Head of caudate nucleus (tissue), 42 donors: ENCODE data around the gene TBL3.

ENCODE experiments used
- DNase-seq, 42 donors: peaks; one replicate each; pipeline versions ENCODE4 v3.0.0 to v3.0.0-alpha.2; 2020 to 2021; ENCODE audit warnings: mixed read lengths in 7 of 42
- intact Hi-C: fragments of 100-400 bp; cut with DNase I; formaldehyde crosslinking; loops from one replicate; pipeline ENCODE4 v1.15.0; 2022

Gene TBL3

DNA sequence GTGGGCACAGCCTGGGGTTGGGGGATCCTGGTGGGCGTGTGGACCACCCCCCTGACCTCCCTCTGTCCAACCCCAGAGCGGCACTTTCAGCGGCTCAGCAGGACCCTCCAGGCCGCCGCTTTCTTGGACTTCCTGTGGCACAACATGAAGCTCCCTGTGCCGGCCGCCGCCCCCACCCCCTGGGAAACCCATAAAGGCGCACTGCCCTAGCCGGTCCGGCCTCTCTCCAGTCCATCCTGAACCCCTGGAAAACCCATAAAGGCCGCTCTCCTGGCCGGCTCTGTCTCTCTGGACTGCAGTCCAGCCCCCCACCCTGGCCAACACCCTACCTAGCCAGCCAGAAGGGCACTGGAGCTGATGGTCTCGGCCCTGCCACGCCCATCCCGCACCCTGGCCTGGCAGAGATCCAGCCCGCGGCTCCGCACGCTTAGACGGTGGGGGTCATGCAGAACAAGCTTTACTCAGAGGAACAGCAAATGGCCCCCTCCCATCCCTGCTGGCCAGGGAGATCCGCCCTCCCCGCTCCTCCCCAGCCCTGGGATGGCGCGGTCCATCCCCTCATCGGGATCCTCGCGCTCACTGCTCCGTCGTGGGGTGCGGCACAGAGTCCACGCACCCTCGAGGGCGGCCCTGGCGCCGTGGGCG is 6.7 kb downstream of the TBL3 start:
- intact Hi-C loops = no loop called here
- DNase-seq = no peak

DNA sequence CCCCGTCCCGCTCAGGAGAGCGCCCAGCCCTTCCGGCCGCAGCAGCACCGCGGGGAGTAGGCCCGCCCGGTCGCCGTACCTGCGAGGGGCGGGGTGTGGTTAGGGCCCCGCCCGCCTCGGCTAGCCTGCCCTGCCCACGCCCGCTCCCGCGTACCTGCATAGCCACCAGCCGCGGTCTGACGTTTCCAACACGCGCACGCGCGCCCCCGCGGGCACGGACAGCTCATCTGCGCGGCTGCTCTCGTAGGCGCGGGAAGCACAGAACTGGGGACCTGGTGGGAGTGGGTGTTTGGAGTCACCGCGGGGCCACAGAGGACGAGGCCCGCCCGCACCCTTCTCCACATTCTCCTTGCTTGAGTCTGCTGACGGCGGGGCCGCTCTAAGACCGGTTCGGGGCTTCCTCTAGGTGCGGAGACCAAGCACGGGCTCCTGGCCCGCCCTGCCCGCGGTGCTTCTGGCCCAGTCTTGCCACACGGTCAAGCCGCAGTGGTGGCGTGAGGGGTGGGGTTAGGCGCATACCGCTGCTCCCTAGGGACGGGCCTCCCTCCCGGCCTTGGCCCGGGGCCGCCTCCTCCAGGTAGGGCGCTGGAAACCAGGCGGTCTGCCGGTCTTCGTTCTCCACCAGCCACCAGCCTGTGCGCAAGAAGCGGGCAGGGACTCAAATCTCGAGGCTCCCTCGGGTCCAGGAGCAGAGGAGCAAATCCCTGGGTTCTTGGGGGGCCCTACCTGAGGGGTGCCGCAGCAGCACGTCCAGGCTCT is 7.6 kb downstream of the TBL3 start:
- intact Hi-C loops = no loop called here
- peak in 36 of 42 donors; percentile 41 to 87 (median 69) for DNase-seq

DNA sequence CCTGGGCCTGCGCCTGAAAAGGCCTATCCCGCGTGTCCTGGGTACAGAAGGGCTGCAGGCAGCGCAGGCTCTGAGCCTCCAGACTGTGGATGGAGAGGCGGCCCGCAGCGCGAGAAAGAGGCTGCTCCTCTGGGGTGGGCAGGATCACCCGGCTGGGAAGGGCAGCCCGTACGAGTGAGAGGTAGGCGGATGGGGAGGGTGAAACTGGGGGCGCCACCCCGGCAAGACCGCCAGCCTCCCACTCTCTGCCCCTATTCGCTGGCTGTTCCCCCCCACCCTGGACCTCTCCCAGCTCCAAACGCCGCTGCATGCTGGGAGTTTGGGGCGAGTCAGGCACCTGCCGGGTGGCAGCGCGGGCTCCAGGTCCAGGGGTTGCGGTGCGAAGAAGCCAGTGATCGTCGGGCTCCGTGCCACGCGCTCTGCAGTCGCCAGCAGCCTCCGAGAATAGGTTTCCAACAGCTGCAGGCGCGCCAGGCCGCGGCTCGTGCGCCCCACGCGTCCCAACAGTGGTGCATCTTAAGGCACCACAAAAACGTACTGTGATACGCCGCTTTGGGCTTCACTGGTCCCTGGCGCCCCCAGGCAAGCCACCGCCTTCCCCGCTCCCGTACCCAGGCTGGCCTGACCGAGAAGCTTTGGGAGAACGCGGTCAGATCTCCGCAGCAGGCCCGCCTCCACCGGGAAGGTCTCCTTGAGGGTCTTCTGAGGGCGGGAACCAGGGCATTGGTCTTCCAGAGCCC is 8.3 kb downstream of the TBL3 start:
- intact Hi-C loops = no loop called here
- peak in 1 of 42 donors; percentile 47 for DNase-seq

DNA sequence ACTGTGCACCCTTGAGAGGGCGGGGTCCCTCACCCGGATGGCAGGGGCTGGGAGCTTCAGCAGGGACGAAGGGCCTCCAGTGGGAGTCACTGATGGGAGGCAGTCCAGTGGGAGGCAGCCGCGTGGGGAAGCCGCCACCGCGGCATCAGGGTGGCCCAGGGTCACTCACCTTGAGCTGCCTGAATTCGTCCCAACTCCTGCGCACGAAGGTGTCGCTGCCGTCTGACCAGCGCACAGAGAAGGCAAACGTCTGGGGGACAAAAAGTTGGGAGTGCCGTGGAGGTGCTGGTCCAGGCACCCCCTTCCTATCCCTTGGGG is 8.9 kb downstream of the TBL3 start:
- intact Hi-C loops = no loop called here
- no peak for DNase-seq

DNA sequence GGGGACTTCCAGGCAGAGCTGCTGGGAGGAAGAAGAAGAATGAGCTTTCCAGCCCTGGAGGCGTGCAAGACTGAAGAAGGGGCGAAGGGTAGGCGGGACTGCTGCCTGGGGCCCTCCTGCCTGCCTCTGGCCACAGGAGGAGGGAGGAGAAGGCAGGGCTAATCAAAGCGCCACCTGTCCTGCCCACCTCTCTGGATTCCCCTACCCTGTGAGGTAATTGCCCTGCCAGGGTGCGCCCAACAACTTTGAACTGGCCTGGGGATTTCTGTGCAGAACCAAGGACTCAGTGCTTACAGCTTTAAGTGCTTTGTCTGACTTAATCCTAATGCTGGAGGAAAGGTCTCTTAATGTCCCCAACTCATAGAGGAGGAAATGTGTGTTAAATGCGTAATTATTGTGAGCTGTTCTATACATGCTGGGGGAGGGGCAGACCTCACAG is 9.6 kb downstream of the TBL3 start, which contains the start of gene NOXO1:
Gene NOXO1, minus strand, starts transcription at position 72 of the 439 bp plus-strand sequence. CDS start 290 bp downstream, outside the sequence.
- intact Hi-C loops = no loop called here
- DNase-seq = no peak

DNA sequence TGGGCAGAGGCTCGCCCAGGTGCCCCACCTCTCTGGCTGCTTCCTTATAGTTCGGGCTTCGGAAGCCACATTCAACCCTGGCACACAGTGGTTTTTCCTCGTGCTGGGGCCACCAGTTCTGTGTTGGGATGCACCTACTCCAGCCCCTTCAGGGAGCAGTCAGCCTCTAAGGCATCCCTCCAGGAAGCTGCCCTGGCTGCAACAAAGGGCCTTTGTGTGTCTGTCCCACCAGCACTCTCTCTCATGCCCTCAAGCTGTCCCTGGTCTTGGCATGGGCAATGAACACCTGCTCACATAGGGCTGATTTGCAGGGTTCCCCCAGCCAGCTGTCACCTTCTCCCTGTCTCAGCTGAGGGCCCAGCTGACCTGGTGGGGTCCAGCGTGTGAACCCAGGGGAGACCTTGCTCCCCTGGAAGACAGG is 10.2 kb downstream of the TBL3 start:
- intact Hi-C loops = no loop called here

DNA sequence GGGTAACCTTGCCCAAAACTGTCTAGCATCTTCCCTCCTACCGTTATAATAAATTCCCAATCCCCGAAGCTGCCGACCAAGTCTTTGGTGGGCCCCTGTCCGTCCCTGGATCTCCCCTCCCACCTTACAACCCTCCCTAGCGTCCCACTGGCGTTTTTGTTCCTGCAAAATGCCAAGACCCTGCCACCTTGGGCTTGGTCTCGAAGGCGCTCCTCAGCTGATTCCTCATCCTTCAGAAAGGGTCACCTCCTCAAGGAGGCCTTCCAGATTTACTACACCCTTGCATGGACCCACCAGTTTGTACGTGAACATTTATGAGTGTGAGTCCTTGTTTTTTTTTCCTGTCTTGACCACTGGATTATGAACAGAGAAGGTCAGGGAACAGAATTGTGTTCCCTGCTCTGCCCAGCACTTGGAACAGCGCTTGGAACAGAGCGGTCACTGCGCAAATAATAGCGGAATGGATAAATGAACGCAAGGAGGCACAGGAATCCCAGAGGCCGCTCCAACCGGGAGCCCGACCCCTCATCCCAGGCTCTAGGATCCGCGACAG is 11.2 kb downstream of the TBL3 start:
- no peak for DNase-seq
- intact Hi-C loops = no loop called here

More for the DNA sequence above, 10.2 kb downstream of the TBL3 start:
- peak in 22 of 42 donors; percentile 7 to 71 (median 50) for DNase-seq

DNA sequence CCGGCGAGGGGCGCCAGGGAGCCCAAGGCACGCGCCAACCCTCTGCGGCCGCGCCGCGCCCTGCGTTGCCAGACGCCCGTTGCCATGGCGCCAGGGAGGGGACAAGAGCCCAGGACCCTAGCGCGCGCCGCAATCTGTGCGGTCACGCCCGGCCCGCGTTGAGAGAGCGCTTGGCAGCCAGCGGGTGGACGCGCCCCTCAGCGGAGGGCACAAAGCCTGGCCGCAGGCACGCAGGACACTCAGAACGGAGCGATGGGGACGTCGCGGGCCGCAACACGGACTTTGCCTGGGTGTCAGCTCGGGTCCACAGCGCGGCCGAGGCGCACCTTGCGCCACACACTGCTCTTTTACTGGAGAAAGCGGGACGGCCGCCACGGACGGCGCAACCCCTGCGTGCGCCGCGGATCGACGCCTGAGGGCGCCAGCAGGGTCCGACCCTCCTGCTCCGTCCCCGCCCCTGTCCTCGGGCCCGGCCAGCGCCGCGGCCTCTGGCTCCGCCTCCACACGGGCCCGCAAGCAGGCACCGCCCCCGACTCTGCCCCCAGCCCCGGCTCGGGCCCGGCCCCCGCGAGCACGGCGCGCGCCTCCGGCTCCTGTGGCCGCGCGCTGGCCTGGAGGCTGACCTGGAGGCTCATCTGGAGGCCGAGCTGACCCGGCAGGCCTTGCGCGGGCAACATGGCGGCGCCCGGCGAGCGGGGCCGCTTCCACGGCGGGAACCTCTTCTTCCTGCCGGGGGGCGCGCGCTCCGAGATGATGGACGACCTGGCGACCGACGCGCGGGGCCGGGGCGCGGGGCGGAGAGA is 11.9 kb downstream of the TBL3 start, which contains the start of gene GFER:
Gene GFER, plus strand, starts transcription at position 650 of the 803 bp plus-strand sequence. Its CDS starts 26 bp downstream, at position 676.
- DNase-seq = peak; percentile 63 to 95 (median 88)
- intact Hi-C loops = no loop called here

DNA sequence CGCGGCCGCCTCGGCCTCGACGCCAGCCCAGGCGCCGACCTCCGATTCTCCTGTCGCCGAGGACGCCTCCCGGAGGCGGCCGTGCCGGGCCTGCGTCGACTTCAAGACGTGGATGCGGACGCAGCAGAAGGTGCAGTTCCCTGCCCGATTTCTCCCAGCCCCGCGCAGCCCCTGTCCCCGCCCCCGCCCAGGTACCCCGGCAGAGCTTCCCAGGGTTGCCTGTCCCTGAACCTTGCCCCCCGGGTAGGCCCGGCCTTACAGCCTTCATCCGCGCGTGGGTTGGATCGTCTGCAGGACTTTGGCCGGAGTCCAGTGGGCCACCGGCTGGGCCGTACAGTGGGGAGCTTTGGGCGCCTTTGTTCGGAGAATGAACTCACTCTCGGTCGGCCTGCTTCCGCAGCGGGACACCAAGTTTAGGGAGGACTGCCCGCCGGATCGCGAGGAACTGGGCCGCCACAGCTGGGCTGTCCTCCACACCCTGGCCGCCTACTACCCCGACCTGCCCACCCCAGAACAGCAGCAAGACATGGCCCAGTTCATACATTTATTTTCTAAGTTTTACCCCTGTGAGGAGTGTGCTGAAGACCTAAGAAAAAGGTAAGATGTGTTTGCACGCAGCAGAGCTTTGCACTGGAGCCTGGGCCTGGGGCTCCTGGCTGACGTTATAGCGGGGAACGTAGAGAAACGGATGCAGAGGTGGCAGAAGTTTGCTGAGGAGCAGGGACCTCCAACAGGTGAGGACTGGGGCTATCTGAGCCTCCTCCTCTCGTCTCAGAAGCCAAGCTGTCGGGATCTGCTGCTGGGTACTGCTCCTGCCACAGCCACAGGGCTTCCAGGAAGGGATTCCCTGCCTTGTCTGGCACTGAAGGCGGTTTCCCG is 12.7 kb downstream of the TBL3 start:
- peak in 6 of 42 donors; percentile 25 to 51 (median 42) for DNase-seq
- intact Hi-C loops = no loop called here

DNA sequence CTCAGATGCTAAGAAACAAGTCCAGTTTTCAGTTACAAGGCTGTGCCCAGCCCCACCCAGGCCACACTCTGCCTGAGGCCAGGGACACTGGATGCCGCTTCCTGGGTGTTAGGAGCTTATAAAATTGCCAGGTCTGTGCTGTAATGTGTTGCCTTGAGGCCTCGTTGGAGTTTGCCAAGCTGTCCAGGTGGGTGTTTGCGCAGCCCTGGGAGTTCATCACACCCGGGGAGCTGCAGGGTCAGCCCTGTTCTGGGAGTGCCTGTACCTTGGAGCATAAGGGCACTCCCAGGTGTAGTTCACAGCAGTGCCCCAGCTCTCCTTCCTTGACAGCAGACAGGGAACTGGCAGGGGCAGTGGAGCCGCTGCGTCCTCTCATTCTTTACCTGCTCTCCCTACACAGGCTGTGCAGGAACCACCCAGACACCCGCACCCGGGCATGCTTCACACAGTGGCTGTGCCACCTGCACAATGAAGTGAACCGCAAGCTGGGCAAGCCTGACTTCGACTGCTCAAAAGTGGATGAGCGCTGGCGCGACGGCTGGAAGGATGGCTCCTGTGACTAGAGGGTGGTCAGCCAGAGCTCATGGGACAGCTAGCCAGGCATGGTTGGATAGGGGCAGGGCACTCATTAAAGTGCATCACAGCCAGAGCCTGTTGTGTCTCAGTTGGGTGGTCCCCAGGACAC is 13.8 kb downstream of the TBL3 start:
- DNase-seq = no peak
- intact Hi-C loops = no loop called here

DNA sequence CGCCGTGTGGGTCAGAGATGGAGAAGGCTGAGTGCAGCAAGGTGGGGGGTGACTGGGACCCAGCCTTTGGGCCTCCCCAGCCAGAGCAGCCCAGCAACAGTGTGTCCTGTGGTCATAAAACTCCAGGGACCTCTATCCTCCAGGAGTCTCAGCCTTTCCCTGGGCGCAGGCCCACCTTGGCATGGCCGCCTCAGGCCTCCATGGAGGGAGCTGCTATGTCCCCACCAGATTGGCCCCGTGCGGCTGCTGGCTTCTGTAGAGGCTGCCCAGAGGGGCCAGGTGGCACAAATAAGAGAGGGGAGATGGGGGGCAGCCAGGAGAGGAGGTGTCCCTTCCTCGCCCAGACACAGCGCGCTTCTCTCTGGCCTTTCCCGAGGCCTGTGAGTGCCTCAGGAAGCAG is 15.3 kb downstream of the TBL3 start:
- intact Hi-C loops = no loop called here
- DNase-seq = no peak

DNA sequence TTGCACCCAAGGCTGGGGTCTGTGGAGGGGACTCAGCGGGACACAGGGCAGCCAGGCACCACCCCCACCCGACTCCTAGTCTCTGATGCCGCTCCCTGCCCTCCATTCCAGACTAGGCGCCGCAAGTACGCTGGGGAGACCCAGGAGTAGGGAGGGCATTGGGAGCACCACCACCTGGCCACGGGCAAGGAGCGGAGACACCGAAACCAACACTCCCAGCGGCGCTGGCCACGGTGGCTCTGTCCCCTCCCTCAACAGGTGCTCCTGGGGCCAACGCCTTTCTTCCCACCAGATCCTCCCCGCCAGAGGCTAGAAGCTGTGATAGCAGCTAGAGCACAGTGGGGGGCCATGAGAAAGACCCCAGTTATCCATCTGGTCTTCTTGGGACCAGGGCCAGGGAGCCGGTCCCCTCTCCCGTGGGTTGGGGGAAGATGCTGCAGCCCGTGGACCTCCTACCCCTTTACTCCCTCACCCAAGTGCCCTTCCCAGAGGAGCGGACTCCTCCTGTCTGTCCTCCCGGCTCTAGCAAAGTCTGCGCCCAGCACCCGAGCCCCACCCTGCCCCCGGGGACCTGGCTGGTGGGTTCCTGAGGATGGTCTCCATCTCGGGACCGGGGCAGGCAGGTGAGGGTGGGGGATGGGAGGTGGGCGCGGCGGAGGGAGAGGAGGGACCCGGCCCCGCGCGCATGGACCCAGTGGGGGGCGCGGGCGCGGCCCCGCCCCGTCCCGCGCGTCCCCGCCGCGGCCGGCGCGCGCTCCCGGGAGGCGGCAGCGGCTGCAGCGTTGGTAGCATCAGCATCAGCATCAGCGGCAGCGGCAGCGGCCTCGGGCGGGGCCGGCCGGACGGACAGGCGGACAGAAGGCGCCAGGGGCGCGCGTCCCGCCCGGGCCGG is 17.6 kb downstream of the TBL3 start, which contains the start of gene SYNGR3:
Gene SYNGR3, plus strand, starts transcription at position 762 of the 892 bp plus-strand sequence. CDS start 133 bp downstream, outside the sequence.
- peak in 2 of 42 donors; percentile 32 to 37 for DNase-seq
- intact Hi-C loops = no loop called here

DNA sequence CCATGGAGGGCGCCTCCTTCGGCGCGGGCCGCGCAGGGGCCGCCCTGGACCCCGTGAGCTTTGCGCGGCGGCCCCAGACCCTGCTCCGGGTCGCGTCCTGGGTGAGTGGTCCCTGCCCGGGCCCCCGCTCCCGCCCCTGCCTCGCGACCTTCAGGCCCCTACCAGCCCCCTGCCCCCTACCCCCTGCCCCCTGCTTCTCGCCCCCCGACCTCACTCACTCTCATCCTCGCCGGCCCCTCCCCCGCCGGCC is 18.2 kb downstream of the TBL3 start:
- intact Hi-C loops = no loop called here

DNA sequence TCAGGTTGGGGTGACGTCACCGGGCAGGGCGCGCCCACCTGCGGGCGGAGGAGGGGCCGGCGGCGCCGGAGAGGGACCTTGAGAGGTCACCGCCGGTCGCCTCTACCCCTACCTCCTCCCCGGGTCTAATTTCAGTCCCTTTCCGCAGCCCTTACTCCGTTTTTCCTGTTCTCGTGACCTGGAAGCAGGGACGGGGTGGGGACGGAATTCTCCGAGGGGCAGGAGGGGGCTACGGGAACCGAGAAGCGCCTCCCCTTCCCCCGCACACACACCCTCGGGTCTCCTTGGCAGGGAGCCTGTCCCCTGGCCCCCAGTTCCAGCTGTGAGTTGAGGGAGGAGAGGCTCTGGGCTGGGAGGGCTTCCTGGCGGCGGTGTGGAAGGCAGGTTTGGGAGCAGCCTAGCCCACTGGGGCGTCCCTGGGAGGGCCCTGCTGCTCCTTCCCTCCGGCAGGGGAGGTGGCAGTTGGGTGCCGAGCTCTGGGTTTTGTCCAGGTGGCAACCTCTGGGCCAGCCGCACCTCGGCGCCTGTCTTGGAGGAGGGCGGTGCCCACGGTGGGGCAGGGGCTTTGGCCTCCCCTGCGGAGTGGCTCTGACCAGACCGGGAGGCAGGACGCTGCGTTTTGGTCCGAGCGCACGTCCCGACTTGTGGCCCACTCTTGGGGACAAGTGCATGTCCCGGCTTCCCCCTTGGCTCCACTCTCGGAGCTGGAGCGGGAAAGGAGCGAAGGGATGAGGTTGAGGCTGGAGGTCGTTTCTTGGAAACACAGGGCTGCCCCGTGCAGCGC is 18.7 kb downstream of the TBL3 start:
- intact Hi-C loops = no loop called here
- DNase-seq = peak in 10 of 42 donors; percentile 24 to 65 (median 46)

More for the DNA sequence above, 18.2 kb downstream of the TBL3 start:
- DNase-seq = no peak

DNA sequence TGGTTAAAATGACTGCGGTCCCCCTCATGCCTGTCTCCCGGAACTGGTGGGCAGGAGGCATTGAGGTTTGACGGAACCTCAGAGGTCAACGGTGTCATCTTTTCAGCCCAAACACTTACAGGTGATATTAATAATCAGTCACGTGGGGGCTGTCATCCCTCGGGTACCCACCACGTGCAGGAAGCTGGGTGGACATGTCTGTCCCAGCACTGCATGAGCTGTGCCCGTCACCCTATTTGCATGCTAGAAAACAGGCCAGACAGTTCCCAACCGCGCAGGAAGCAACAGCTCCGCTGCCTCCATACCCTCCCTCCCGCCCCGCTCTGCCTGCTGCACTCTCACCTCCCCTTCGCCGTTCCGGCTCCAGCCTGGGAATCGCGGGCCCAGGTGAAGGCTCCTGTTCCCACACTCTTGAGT is 19.3 kb downstream of the TBL3 start:
- peak in 3 of 42 donors; percentile 13 to 48 (median 30) for DNase-seq
- intact Hi-C loops = no loop called here
